Large intestine (tissue), 3 donors: Measurements from ENCODE around the gene EVC2. TPM values are rescaled to one million over a fixed set of nuclear protein-coding genes. Genes with fewer than 3 reads are reported as not detected.

Experiments
- DNase-seq, 2 donors: peaks; one replicate each; pipeline versions ENCODE4 v3.0.0 to v3.0.0-alpha.2; 2013
- H3K27ac ChIP-seq: one replicate; pipeline ENCODE4 v1.5.1; 2013; ENCODE audit warnings: low read length
- H3K27me3 ChIP-seq: 2 replicates; pipeline ENCODE4 v1.6.1; 2013; ENCODE audit warnings: low read length; ENCODE audit not compliant: control insufficient read depth, insufficient read depth
- H3K36me3 ChIP-seq: 2 replicates; pipeline ENCODE4 v1.6.1; 2013; ENCODE audit warnings: low read length; ENCODE audit not compliant: control insufficient read depth, insufficient read depth
- H3K4me1 ChIP-seq: one replicate; pipeline ENCODE4 v1.6.1; 2013; ENCODE audit warnings: low read length; ENCODE audit not compliant: control insufficient read depth, insufficient read depth
- H3K4me3 ChIP-seq: one replicate; pipeline ENCODE4 v1.5.1; 2013; ENCODE audit warnings: low read length
- H3K9me3 ChIP-seq: one replicate; pipeline ENCODE4 v1.6.1; 2013; ENCODE audit warnings: mild to moderate bottlenecking, low read depth, low read length, moderate library complexity; ENCODE audit not compliant: control insufficient read depth
- WGBS: methylation state at CpG from one replicate; pipeline ENCODE4 v1.1.5; 2013; ENCODE audit warnings: low lambda C conversion rate; ENCODE audit not compliant: insufficient coverage; 5-methylcytosine and 5-hydroxymethylcytosine counted together
- polyA plus RNA-seq: library from polyadenylated mRNA; unstranded; fragments of 120-200 nt; gene quantifications from one replicate; pipeline ENCODE4 v1.2.1, GENCODE V29; 2013

EVC2 gene
- polyA plus RNA-seq, 1 donor = 1.3 TPM

- no peak for DNase-seq
- Histone ChIP-seq H3K36me3 (no peaks in the 10 kb centered on the region), H3K4me3 (no peak overlapping the region), H3K4me1 (no peaks in the 10 kb centered on the region), H3K27me3 (no peaks in the 10 kb centered on the region), H3K9me3 (no peaks in the 10 kb centered on the region), H3K27ac (no peak overlapping the region)
- WGBS = no CpG with 5 or more reads among the region's 5 CpGs
Measured at GRCh38 chr4:5569451-5569850, 138.9 kb downstream of the EVC2 start.

GRCh38 chr4:5568931-5569330 lies 139.4 kb downstream of the EVC2 start:
- no peak for DNase-seq
- Histone ChIP-seq H3K4me1 (no peaks in the 10 kb centered on the region), H3K36me3 (no peaks in the 10 kb centered on the region), H3K27ac (no peak overlapping the region), H3K9me3 (no peaks in the 10 kb centered on the region), H3K27me3 (no peaks in the 10 kb centered on the region), H3K4me3 (no peak overlapping the region)
- no CpG with 5 or more reads among the region's 6 CpGs for WGBS

- no peaks in the 10 kb centered on the region for H3K9me3 ChIP-seq
- H3K27ac ChIP-seq = no peak overlapping the region
- no peak overlapping the region for H3K4me3 ChIP-seq
- H3K36me3 ChIP-seq = no peaks in the 10 kb centered on the region
- no peaks in the 10 kb centered on the region for H3K4me1 ChIP-seq
- H3K27me3 ChIP-seq = no peaks in the 10 kb centered on the region
- DNase-seq = no peak
- 90% methylated on average over 2 of the region's 20 CpGs for WGBS
Measured at GRCh38 chr4:5568336-5568735, 140.0 kb downstream of the EVC2 start.

- H3K4me1 ChIP-seq = no peaks in the 10 kb centered on the region
- H3K36me3 ChIP-seq = no peaks in the 10 kb centered on the region
- no peak for DNase-seq
- H3K4me3 ChIP-seq = no peak overlapping the region
- no peak overlapping the region for H3K27ac ChIP-seq
- no peaks in the 10 kb centered on the region for H3K9me3 ChIP-seq
- H3K27me3 ChIP-seq = no peaks in the 10 kb centered on the region
- 100% methylated on average over 1 of the region's 7 CpGs for WGBS
Measured at GRCh38 chr4:5566991-5567390, 141.4 kb downstream of the EVC2 start.

GRCh38 chr4:5566526-5566925 lies 141.8 kb downstream of the EVC2 start:
- WGBS = no CpG with 5 or more reads among the region's 6 CpGs
- H3K36me3 ChIP-seq = no peaks in the 10 kb centered on the region

GRCh38 chr4:5563856-5564255 lies 144.5 kb downstream of the EVC2 start:
- Histone ChIP-seq H3K9me3 (no peaks in the 10 kb centered on the region), H3K36me3 (no peaks in the 10 kb centered on the region), H3K4me3 (no peak overlapping the region), H3K27me3 (no peaks in the 10 kb centered on the region), H3K27ac (no peak overlapping the region), H3K4me1 (no peaks in the 10 kb centered on the region)
- 88% methylated on average over 3 of the region's 6 CpGs for WGBS
- DNase-seq = no peak

More at GRCh38 chr4:5566526-5566925, 141.8 kb downstream of the EVC2 start:
- Histone ChIP-seq H3K4me3 (no peak overlapping the region), H3K4me1 (no peaks in the 10 kb centered on the region), H3K9me3 (no peaks in the 10 kb centered on the region), H3K27me3 (no peaks in the 10 kb centered on the region), H3K27ac (no peak overlapping the region)
- no peak for DNase-seq

DNA sequence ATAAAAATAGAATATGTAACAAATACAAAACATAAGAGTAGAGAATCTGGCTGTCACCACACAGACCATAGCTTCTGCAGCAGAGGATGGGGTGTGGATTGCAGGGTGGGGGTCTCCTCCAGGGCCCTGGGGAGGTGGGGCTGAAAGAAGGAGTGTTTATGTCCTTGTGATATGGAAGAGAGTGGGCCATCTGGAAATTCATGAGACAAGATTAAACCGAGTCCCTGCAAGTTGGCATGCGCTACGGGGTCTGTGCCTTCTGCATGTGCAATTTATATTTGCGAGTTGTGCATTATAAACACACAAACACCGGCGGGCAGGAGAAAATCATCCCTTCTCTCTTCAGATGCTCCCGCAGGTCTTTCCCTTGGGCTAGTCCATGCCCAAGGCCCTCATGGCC lies 145.9 kb downstream of the EVC2 start:
- WGBS = no CpG with 5 or more reads among the region's 7 CpGs
- Histone ChIP-seq H3K4me3 (no peak overlapping the region), H3K9me3 (no peaks in the 10 kb centered on the region), H3K36me3 (no peaks in the 10 kb centered on the region), H3K27me3 (no peaks in the 10 kb centered on the region), H3K4me1 (no peaks in the 10 kb centered on the region), H3K27ac (no peak overlapping the region)
- no peak for DNase-seq

DNA sequence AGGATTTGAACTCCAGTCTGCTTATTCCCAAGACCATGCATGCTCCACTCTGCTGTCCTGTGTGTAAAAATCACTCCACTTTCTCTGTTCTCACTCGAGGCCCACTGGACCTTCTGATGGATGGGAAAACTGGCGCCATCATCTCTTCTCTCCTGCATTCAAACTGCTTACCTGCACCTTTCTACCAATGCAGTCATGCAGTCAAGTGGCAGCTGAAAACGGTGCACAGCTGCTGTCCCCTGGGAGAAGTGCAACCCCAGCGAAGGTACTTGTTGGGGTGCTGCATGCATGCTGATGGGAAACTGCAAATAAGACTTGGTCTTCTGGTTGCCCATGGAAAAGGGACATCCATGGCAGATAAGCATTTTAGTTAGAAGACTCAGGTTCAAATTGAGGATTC lies 147.1 kb downstream of the EVC2 start:
- WGBS = no CpG with 5 or more reads among the region's 4 CpGs
- Histone ChIP-seq H3K27ac (no peak overlapping the region), H3K4me1 (no peaks in the 10 kb centered on the region), H3K9me3 (no peaks in the 10 kb centered on the region), H3K4me3 (no peak overlapping the region), H3K36me3 (no peaks in the 10 kb centered on the region), H3K27me3 (no peaks in the 10 kb centered on the region)
- DNase-seq = no peak

- no CpG with 5 or more reads among the region's 1 CpG for WGBS
- H3K36me3 ChIP-seq = no peaks in the 10 kb centered on the region
Measured at GRCh38 chr4:5558502-5558901, 149.9 kb downstream of the EVC2 start.

DNA sequence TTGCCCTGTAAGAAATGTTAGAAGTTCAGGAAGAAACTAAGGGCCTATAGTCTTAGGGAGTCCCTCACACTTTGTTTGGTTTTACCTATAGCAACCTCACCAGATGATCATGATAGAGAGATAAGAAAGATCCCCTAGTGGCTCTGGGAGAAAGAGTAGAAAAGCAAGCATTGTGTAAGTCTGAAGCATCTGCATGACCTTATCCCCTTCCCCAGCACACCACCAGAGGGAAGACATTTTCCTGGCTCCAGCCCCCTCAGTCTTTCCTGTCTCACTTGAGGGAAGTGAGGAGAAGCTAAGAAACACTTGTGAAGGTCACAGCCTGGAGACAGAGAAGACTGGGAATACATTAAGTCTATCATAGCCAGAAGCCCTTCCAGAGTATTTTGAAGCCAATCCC lies 154.0 kb downstream of the EVC2 start:
- H3K4me1 ChIP-seq = no peaks in the 10 kb centered on the region
- no peaks in the 10 kb centered on the region for H3K36me3 ChIP-seq
- no peaks in the 10 kb centered on the region for H3K9me3 ChIP-seq
- no peaks in the 10 kb centered on the region for H3K27me3 ChIP-seq
- no peak for DNase-seq
- no peak overlapping the region for H3K27ac ChIP-seq
- no peak overlapping the region for H3K4me3 ChIP-seq

More at GRCh38 chr4:5558502-5558901, 149.9 kb downstream of the EVC2 start:
- H3K27ac ChIP-seq = no peak overlapping the region
- no peaks in the 10 kb centered on the region for H3K4me1 ChIP-seq
- no peaks in the 10 kb centered on the region for H3K27me3 ChIP-seq
- no peaks in the 10 kb centered on the region for H3K9me3 ChIP-seq
- H3K4me3 ChIP-seq = no peak overlapping the region
- DNase-seq = no peak

GRCh38 chr4:5553801-5554200 lies 154.6 kb downstream of the EVC2 start:
- no peak for DNase-seq
- Histone ChIP-seq H3K9me3 (no peaks in the 10 kb centered on the region), H3K4me1 (no peaks in the 10 kb centered on the region), H3K36me3 (no peaks in the 10 kb centered on the region), H3K27ac (no peak overlapping the region), H3K27me3 (no peaks in the 10 kb centered on the region), H3K4me3 (no peak overlapping the region)
- 95% methylated on average over 3 of the region's 5 CpGs for WGBS
